Aortic smooth muscle cell (primary cell): ENCODE measurements around the gene AP1B1. TPM values are rescaled to one million over a fixed set of nuclear protein-coding genes. Genes with fewer than 3 reads are reported as not detected.

Experiments
- total RNA-seq: library from RNA; depleted of rRNA; stranded (reverse); fragments of >200 nt; gene quantifications from 2 replicates; pipeline ENCODE4 v1.2.3, GENCODE V29; 2014

The AP1B1 gene
- 64.5 and 79.1 TPM in 2 replicates for total RNA-seq

DNA sequence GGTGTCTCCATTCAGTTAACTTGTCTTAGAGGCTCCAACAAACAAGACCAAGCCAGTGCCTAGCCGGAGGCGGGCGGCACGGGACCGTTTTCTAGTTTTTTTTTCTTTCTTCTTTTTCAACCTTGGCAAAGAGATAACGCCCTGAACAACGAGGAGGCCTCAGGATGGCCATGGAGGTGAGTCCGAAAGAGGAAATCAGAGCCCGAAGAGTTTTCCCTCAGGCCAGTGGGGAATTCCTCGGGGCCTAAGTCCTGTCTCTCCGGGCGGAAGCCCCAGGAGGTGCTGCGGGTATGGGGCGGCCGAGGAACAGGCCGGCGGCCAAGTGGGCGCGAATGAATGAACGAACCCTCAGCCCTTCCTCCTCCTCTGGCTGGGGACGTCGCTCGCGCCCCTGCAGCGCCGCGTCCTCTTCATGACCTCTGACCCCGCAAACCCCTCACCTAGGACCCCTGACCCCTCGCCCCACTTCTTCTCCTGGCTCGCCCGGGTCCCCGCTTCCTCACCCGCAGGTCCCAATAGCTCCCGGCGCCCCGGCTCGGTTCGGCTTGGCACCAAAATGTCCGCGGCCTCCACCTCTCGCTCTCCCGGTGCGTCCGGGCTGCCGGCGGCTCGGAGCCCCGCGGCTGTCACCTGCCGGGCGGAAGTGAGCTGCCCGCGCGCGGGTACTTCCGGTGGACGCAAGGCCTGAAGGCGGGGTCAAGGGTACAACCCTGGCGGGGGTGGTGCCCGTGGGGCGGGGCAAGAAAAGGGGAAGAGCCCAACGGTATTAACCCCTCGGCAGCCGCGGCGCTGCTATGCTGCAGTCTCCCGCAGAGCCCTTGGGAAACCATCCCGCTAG is at the start of gene AP1B1:
AP1B1 (minus strand) TSS at position 650 of the 838 bp plus-strand sequence. CDS start 21,327 bp downstream, outside the sequence.

DNA sequence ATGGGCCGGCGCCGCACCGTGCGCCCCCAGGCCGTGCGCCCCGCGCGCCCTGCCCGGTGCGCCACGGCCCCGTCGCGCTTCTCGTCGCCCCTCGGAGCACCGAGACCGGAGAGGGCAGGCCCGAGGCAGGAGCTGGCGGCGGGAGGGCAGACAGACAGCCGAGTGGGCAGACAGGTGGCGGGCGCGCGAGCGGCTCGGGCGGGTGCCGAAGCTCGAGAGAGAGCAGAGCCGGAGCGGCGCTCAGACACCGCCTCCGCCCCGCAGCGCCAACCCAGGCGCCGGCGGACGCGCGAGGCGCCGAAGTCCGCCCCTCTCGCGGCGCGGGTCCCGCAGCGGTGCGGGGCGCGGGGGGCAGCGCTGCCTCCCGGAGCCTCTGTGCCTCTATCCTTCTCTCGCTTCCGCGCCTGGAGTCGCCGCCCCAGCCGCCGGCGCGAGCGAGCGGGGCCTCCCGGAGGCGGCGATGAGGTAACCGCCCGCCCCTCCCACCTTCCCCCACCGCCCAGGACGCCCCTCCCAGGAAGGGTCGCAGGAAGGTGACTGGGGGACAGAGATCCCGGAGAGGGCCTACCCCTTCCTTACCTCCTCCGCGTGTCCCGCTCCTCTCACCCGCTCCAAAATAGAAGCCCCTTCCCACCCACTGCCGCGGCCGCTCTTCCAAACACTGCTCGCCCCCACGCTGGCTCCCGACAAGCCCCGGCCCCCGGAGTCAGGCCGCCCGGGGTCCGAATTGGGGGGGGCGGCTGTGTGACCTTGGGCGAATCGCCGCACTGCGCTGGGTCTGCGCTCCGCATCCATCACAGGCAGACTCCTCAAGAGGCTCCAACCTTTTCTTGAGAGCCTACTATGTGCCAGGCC is 72.9 kb downstream of the AP1B1 start, which contains the start of gene RASL10A:
RASL10A (minus strand) TSS at position 412 of the 855 bp plus-strand sequence. CDS start 451 bp downstream, outside the sequence.

DNA sequence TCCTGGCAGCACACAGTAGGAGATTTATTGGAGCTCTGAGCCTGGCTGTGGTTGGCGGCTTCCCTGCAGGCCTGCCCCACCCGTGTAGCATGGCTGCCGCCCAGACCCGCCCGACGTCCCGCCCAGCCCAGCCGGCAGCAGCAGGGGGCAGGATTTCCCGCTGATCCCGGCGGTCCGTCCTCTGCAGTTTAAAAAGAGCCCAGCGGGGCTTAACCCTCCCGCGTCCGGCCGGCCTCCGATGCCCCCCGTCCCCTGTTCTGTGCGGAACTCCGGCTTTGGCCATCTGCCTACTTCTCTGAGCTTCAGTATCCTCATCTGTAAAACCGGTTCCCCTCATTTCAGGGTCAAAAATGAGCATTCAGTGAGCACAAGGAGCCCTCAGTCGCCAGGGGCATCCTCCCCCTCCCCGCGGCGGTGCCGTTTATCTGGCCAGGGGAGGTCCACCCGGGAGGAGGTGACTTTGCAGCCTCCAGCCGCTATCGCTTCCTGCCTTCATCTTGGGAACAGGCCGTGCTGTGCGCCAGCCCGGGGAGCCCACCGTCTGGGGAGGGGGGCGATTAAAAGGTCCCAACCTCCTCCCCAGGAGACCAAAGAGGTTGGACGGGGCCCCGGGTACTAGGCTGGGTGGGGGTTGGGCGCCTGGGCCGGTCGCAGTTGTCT is 82.1 kb downstream of the AP1B1 start, which contains the start of gene GAS2L1:
GAS2L1 (plus strand) TSS at position 476 of the 660 bp plus-strand sequence. CDS start 1,456 bp downstream, outside the sequence.

Other genes with a start within 250 kb of the AP1B1 start
- gene EMID1, start 182.7 kb downstream of the AP1B1 start, total RNA-seq = not detected in 2 replicates
- gene RHBDD3, start 120.6 kb downstream of the AP1B1 start, total RNA-seq = 14.8 and 18.4 TPM in 2 replicates
- 136 and 166 TPM in 2 replicates for gene EWSR1, start 120.3 kb downstream of the AP1B1 start, total RNA-seq
- gene GAS2L1, start 81.9 kb downstream of the AP1B1 start, total RNA-seq = 10.1 and 10.8 TPM in 2 replicates
- 0.25 TPM in 1 of 2 replicates, not detected in the other for gene RASL10A, start 72.9 kb downstream of the AP1B1 start, total RNA-seq
- gene RFPL1, start 50.0 kb upstream of the AP1B1 start, total RNA-seq = not detected in 2 replicates
- gene NEFH, start 91.6 kb upstream of the AP1B1 start, total RNA-seq = 0.25 and 0.26 TPM in 2 replicates
- 29.0 and 37.3 TPM in 2 replicates for gene THOC5, start 165.2 kb upstream of the AP1B1 start, total RNA-seq
- 36.3 and 41.3 TPM in 2 replicates for gene NIPSNAP1, start 192.5 kb upstream of the AP1B1 start, total RNA-seq
- 65.0 and 66.1 TPM in 2 replicates for gene NF2, start 215.1 kb upstream of the AP1B1 start, total RNA-seq